Thyroid gland (tissue), 4 donors: Measurements from ENCODE around the gene HIVEP3.

Source experiments
- POLR2A ChIP-seq, 2 donors: fragments of 450-650 bp; IDR thresholded peaks; one replicate each; pipeline ENCODE4 v1.6.1; 2017; ENCODE audit warnings: antibody characterized with exemption in 2 of 2, mild to moderate bottlenecking in 2 of 2, moderate library complexity in 1 of 2
- TF ChIP-seq, protein P1 (sequence below), 6 experiments: fragments of 200-600 bp in 3 of 6; fragments of 450-650 bp in 3 of 6; sonication (generic) in 3 of 6; IDR thresholded peaks; one replicate each; pipeline ENCODE4 v1.5.1; 2016 to 2019; ENCODE audit warnings: antibody characterized with exemption in 6 of 6, mild to moderate bottlenecking in 2 of 6, inconsistent platforms in 1 of 6, moderate library complexity in 1 of 6

DNA sequence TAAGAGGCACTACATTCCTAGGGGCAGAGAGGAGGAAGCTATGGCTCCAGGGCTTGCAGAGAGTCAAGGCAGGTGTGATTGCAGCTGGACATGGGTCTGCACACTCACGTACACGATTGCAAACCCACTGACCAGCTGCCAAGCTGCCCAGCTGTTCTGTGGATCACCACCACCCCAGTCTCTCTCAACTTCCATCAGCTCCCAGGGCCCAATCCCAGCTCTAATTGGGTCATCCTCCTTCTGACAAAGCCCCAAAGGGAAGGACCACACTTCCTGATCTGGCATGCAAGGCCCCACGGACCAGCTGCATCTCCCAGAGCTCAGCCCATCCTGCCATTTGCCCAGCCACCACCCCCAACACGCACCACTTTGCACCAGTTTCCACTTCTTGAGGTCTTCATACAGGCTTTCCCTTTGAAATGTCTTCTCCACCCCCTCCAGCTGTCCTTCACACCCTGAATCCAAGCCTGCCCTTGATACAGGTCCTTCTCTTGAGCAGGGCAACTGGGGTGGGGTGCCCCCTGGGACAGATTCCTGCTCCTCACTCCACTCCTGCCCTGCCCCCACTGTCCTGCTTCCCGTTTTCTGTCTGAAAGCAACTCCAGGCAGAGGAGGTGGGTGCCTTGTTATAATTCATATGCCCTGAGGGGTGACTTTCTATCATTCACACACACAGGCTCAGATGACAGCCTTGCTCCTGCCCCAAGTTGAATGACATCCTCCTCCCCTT, 254.9 kb downstream of the HIVEP3 start:
- TF ChIP-seq POLR2A (IDR thresholded peaks at IDR 0.05), result no peak
- TF ChIP-seq, protein P1, sequence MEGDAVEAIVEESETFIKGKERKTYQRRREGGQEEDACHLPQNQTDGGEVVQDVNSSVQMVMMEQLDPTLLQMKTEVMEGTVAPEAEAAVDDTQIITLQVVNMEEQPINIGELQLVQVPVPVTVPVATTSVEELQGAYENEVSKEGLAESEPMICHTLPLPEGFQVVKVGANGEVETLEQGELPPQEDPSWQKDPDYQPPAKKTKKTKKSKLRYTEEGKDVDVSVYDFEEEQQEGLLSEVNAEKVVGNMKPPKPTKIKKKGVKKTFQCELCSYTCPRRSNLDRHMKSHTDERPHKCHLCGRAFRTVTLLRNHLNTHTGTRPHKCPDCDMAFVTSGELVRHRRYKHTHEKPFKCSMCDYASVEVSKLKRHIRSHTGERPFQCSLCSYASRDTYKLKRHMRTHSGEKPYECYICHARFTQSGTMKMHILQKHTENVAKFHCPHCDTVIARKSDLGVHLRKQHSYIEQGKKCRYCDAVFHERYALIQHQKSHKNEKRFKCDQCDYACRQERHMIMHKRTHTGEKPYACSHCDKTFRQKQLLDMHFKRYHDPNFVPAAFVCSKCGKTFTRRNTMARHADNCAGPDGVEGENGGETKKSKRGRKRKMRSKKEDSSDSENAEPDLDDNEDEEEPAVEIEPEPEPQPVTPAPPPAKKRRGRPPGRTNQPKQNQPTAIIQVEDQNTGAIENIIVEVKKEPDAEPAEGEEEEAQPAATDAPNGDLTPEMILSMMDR (IDR thresholded peaks at IDR 0.05), result no peak
